HCT116 (cell line): ENCODE results near the gene LRRC4C. TPM values are rescaled to one million over a fixed set of nuclear protein-coding genes. Genes with fewer than 3 reads are reported as not detected.

ENCODE experiments used
- ATAC-seq: fragments of 200-7000 bp; cut with Tn5 transposase; 2 replicates; pipeline ENCODE4 v1.9.1; 2020; ENCODE audit warnings: mild to moderate bottlenecking, moderate library complexity
- BruUV-seq: library from RNA; stranded (reverse); fragments of 400-500 nt; replicated peaks from 2 replicates; lab custom pipeline; 2021; lab: Mats Ljungman, UMichigan
- CTCF ChIA-PET: fragments of 300-600 bp; sonication (Branson Sonifier 250); formaldehyde crosslinking; loops from one replicate; lab custom pipeline; 2021; ENCODE audit warnings: antibody characterized with exemption; lab: Charles Lee
- POLR2A ChIA-PET: fragments of 300-600, 350-600 bp; sonication (Branson Sonifier 250); formaldehyde crosslinking; loops from one replicate; lab custom pipeline; 2021; ENCODE audit warnings: antibody characterized with exemption; lab: Charles Lee
- RAD21 ChIA-PET, 2 experiments: fragments of 300-600 bp; sonication (Branson Sonifier 250); formaldehyde crosslinking; loops; one replicate each; lab custom pipeline; 2023; ENCODE audit warnings: low total read pairs in 2 of 2; ENCODE audit not compliant: uncharacterized antibody in 2 of 2, unreplicated experiment in 2 of 2, low non-redundant PET in 1 of 2; lab: Charles Lee
- DNase-seq: peaks from one replicate; pipeline ENCODE4 v3.0.0-alpha.2; 2010; ENCODE audit warnings: low read depth, low spot score
- H2AFZ ChIP-seq: fragments of 200-600 bp; shearing (Covaris generic), sonication (generic); 2 replicates; pipeline ENCODE4 v1.6.1; 2017; ENCODE audit warnings: low read depth, mixed run types, mixed read lengths, antibody characterized with exemption, low read length; ENCODE audit not compliant: poor library complexity, severe bottlenecking
- H3K27ac ChIP-seq: 2 replicates; pipeline ENCODE4 v1.5.1; 2012; ENCODE audit warnings: low read depth, low read length
- H3K27me3 ChIP-seq: fragments of 200-600 bp; sonication (generic); 2 replicates; pipeline ENCODE4 v1.6.1; 2016; ENCODE audit warnings: mixed run types, low read length, mixed read lengths; ENCODE audit not compliant: insufficient read depth
- H3K36me3 ChIP-seq, 2 experiments: fragments of 200-500 bp in 1 of 2; fragments of 200-600 bp in 1 of 2; sonication (Bioruptor generic) in 1 of 2; sonication (generic) in 1 of 2; 2 replicates each; pipeline versions ENCODE4 v1.5.1 to v1.6.1; 2014 to 2016; ENCODE audit warnings: low read length in 2 of 2, inconsistent platforms in 1 of 2, mixed read lengths in 1 of 2, mixed run types in 1 of 2; ENCODE audit not compliant: insufficient read depth in 2 of 2, control insufficient read depth in 1 of 2
- H3K4me1 ChIP-seq, 2 experiments: fragments of 200-600 bp in 1 of 2; sonication (generic) in 1 of 2; 2 replicates each; pipeline versions ENCODE4 v1.5.1 to v1.6.1; 2012 to 2017; ENCODE audit warnings: low read length in 2 of 2, inconsistent platforms in 1 of 2, mild to moderate bottlenecking in 1 of 2, mixed read lengths in 1 of 2, mixed run types in 1 of 2, moderate library complexity in 1 of 2; ENCODE audit not compliant: insufficient read depth in 2 of 2, control insufficient read depth in 1 of 2
- H3K4me2 ChIP-seq: fragments of 200-600 bp; sonication (generic); 2 replicates; pipeline ENCODE4 v1.6.1; 2017; ENCODE audit warnings: mixed run types, low read length, mixed read lengths
- H3K4me3 ChIP-seq, 2 experiments: fragments of 200-600 bp in 1 of 2; sonication (generic) in 1 of 2; replicated peaks in 1 of 2; 2 replicates each; pipeline ENCODE4 v1.5.1; 2011 to 2016; ENCODE audit warnings: low read length in 2 of 2, control low read depth in 1 of 2, low read depth in 1 of 2, mild to moderate bottlenecking in 1 of 2, mixed read lengths in 1 of 2, mixed run types in 1 of 2
- H3K79me2 ChIP-seq: fragments of 200-600 bp; sonication (generic); 2 replicates; pipeline ENCODE4 v1.6.1; 2017; ENCODE audit warnings: mild to moderate bottlenecking, mixed run types, low read length, moderate library complexity, mixed read lengths; ENCODE audit not compliant: insufficient read depth
- H3K9ac ChIP-seq: fragments of 200-600 bp; sonication (generic); 2 replicates; pipeline ENCODE4 v1.6.1; 2016; ENCODE audit warnings: low read length, mixed read lengths
- H3K9me2 ChIP-seq: fragments of 200-600 bp; sonication (generic), shearing (Covaris generic); 2 replicates; pipeline ENCODE4 v1.6.1; 2017; ENCODE audit warnings: mixed run types, mild to moderate bottlenecking, moderate library complexity; ENCODE audit not compliant: insufficient read depth
- H3K9me3 ChIP-seq, 2 experiments: fragments of 200-500 bp in 1 of 2; fragments of 200-600 bp in 1 of 2; sonication (Bioruptor generic) in 1 of 2; sonication (generic) in 1 of 2; 2 replicates each; pipeline ENCODE4 v1.6.1; 2014 to 2017; ENCODE audit warnings: low read length in 2 of 2, mixed read lengths in 2 of 2, inconsistent platforms in 1 of 2, low read depth in 1 of 2, mild to moderate bottlenecking in 1 of 2, mixed run types in 1 of 2, moderate library complexity in 1 of 2; ENCODE audit not compliant: control insufficient read depth in 1 of 2, insufficient read depth in 1 of 2
- H4K20me1 ChIP-seq: fragments of 200-600 bp; sonication (generic), shearing (Covaris generic); 2 replicates; pipeline ENCODE4 v1.6.1; 2017; ENCODE audit warnings: mixed run types, mild to moderate bottlenecking, moderate library complexity; ENCODE audit not compliant: insufficient read depth
- ATF3 ChIP-seq: IDR thresholded peaks from 2 replicates; pipeline ENCODE4 v1.6.1; 2012
- CBX3 ChIP-seq: IDR thresholded peaks from 2 replicates; pipeline ENCODE4 v1.6.1; 2012; ENCODE audit warnings: low read depth
- CTCF ChIP-seq, 3 experiments: fragments of 200-600 bp in 1 of 3; sonication (generic) in 1 of 3; IDR thresholded peaks in 2 of 3; conservative IDR thresholded peaks in 1 of 3; 2 replicates each; pipeline ENCODE4 v1.5.1; 2012 to 2017; ENCODE audit warnings: low read depth in 2 of 3, low read length in 2 of 3, antibody characterized with exemption in 1 of 3, borderline replicate concordance in 1 of 3, control low read depth in 1 of 3, mild to moderate bottlenecking in 1 of 3, mixed read lengths in 1 of 3, mixed run types in 1 of 3, moderate library complexity in 1 of 3; ENCODE audit not compliant: insufficient read depth in 1 of 3
- EGR1 ChIP-seq: IDR thresholded peaks from 2 replicates; pipeline ENCODE4 v1.6.1; 2012; ENCODE audit warnings: low read depth
- ELF1 ChIP-seq: IDR thresholded peaks from 2 replicates; pipeline ENCODE4 v1.6.1; 2012; ENCODE audit warnings: low read depth, borderline replicate concordance
- EZH2phosphoT487 ChIP-seq: fragments of 200-600 bp; IDR thresholded peaks from 2 replicates; pipeline ENCODE4 v1.6.1; 2018; ENCODE audit warnings: antibody characterized with exemption, borderline replicate concordance
- FOSL1 ChIP-seq: IDR thresholded peaks from 2 replicates; pipeline ENCODE4 v1.6.1; 2012; ENCODE audit warnings: low read depth
- JUND ChIP-seq: IDR thresholded peaks from 2 replicates; pipeline ENCODE4 v1.6.1; 2012
- MAX ChIP-seq: IDR thresholded peaks from 2 replicates; pipeline ENCODE4 v1.6.1; 2012
- REST ChIP-seq: IDR thresholded peaks from 2 replicates; pipeline ENCODE4 v1.6.1; 2012; ENCODE audit warnings: low read depth
- SIN3A ChIP-seq: IDR thresholded peaks from 2 replicates; pipeline ENCODE4 v1.6.1; 2012; ENCODE audit warnings: low read depth
- SRF ChIP-seq: IDR thresholded peaks from 2 replicates; pipeline ENCODE4 v1.6.1; 2012; ENCODE audit warnings: low read depth
- TCF7L2 ChIP-seq: IDR thresholded peaks from 2 replicates; pipeline ENCODE4 v1.7.0; 2011; ENCODE audit warnings: borderline replicate concordance, inconsistent platforms; ENCODE audit not compliant: insufficient read depth, insufficient read length; ENCODE audit errors: extremely low read depth
- ZFX ChIP-seq: fragments of 450-650 bp; IDR thresholded peaks from 2 replicates; pipeline ENCODE4 v1.6.1; 2017
- ZNF274 ChIP-seq: fragments of 200-500 bp; sonication (Bioruptor generic); IDR thresholded peaks from 2 replicates; pipeline ENCODE4 v1.6.1; 2014; ENCODE audit warnings: mild to moderate bottlenecking, low read depth, low read length, inconsistent platforms
- intact Hi-C: fragments of 100-400 bp; cut with micrococcal nuclease; formaldehyde crosslinking; loops from 2 replicates; pipeline ENCODE4 v1.10.0; 2022
- total RNA-seq: library from RNA; stranded (reverse); gene quantifications from one replicate; pipeline ENCODE4 v1.2.1, GENCODE V29; 2021; ENCODE audit not compliant: unreplicated experiment

The LRRC4C gene
- total RNA-seq, 1 experiment from 2014 or later, result not detected

GRCh38 chr11:40302669-40303068, 1156.8 kb downstream of the LRRC4C start (continued):
- no peak for TF ChIP-seq REST
- TF ChIP-seq SIN3A, result no peak
- TF ChIP-seq ZFX, result no peak
- no peak for TF ChIP-seq ELF1
- TF ChIP-seq FOSL1, result no peak

- Histone ChIP-seq H2AFZ (no peak overlapping the region), H3K79me2 (no peaks in the 10 kb centered on the region), H3K36me3 (no peaks in the 10 kb centered on the region), H3K9me2 (no peaks in the 10 kb centered on the region), H4K20me1 (no peaks in the 10 kb centered on the region), H3K4me3 (no peak overlapping the region), H3K9ac (no peak overlapping the region), H3K4me2 (no peak overlapping the region), H3K27me3 (no peaks in the 10 kb centered on the region), H3K9me3 (peaks cover 0 to 17% of the 10 kb centered on the region in 2 experiments; a peak in 2 of 4 replicates), H3K27ac (no peak overlapping the region), H3K4me1 (no peaks in the 10 kb centered on the region)
- CTCF ChIA-PET, result no interaction called here
- POLR2A ChIA-PET, result no interaction called here
- RAD21 ChIA-PET, result no interaction called here
- ATAC-seq (no peak), DNase-seq (no peak)
- TF ChIP-seq ATF3, result no peak
- no peak for TF ChIP-seq REST
- TF ChIP-seq ZNF274, result no peak
- no peak for TF ChIP-seq SIN3A
- no peak for TF ChIP-seq CTCF (IDR thresholded peaks at IDR 0.05 in 2 of 3, conservative IDR thresholded peaks at IDR 0.05 in 1 of 3; ENCODE audit: borderline replicate concordance in 1 of 3, insufficient read depth in 1 of 3, low read depth in 2 of 3, low read length in 2 of 3)
- no peak for TF ChIP-seq CBX3
- no peak for TF ChIP-seq SRF
- TF ChIP-seq EZH2phosphoT487, result no peak
- TF ChIP-seq MAX, result no peak
- TF ChIP-seq EGR1, result no peak
- TF ChIP-seq TCF7L2, result no peak
- TF ChIP-seq ZFX, result no peak
- TF ChIP-seq JUND, result no peak
- TF ChIP-seq ELF1, result no peak
- BruUV-seq, result no TSS peak
- intact Hi-C loops, result no loop called here
Measured at GRCh38 chr11:40295466-40295865, 1164.0 kb downstream of the LRRC4C start.
